Cardiac muscle cell (in vitro differentiated cells and primary cell): ENCODE data around the gene MISP. TPM values are rescaled to one million over a fixed set of nuclear protein-coding genes. Genes with fewer than 3 reads are reported as not detected.

Experiments used
- DNase-seq, 2 donors: peaks; one replicate each; pipeline versions ENCODE4 v3.0.0 to v3.0.0-alpha.2; 2010 to 2017; ENCODE audit warnings: low read depth in 1 of 2, low spot score in 1 of 2
- H3K27ac ChIP-seq: fragments of 200-600 bp; sonication (generic); 2 replicates; pipeline ENCODE4 v1.5.1; 2016
- H3K27me3 ChIP-seq: fragments of 200-600 bp; sonication (generic); 2 replicates; pipeline ENCODE4 v1.6.0; 2016; ENCODE audit warnings: control low read depth
- H3K36me3 ChIP-seq: fragments of 200-600 bp; sonication (generic); 2 replicates; pipeline ENCODE4 v1.5.1; 2016; ENCODE audit warnings: control low read depth
- H3K4me1 ChIP-seq: fragments of 200-600 bp; sonication (generic); 2 replicates; pipeline ENCODE4 v1.8.1; 2017; ENCODE audit warnings: low read depth, mild to moderate bottlenecking, mixed run types
- H3K4me3 ChIP-seq: fragments of 200-600 bp; sonication (generic); 2 replicates; pipeline ENCODE4 v1.5.1; 2016; ENCODE audit warnings: mild to moderate bottlenecking
- H3K9me3 ChIP-seq: fragments of 200-600 bp; sonication (generic); 2 replicates; pipeline ENCODE4 v1.5.1; 2017; ENCODE audit warnings: low read depth, mild to moderate bottlenecking, control low read depth
- polyA plus RNA-seq: library from polyadenylated mRNA; unstranded; fragments of >200 nt; fragmentation: Nextera tagmentation; extraction: Ambion mirVana; gene quantifications from 2 replicates; pipeline ENCODE4 v1.2.1, GENCODE V29; 2016
- total RNA-seq: library from RNA; depleted of rRNA; stranded (reverse); fragments of >200 nt; gene quantifications from 2 replicates; pipeline ENCODE4 v1.2.3, GENCODE V29; 2016
- TF ChIP-seq, protein P1 (sequence below): IDR thresholded peaks from 2 replicates; pipeline ENCODE4 v1.5.1; 2012; ENCODE audit warnings: low read depth, mild to moderate bottlenecking, low read length

The MISP gene
- total and polyA plus RNA-seq, 2 experiments from 2014 or later = 1.2 TPM; not detected in 1

DNA sequence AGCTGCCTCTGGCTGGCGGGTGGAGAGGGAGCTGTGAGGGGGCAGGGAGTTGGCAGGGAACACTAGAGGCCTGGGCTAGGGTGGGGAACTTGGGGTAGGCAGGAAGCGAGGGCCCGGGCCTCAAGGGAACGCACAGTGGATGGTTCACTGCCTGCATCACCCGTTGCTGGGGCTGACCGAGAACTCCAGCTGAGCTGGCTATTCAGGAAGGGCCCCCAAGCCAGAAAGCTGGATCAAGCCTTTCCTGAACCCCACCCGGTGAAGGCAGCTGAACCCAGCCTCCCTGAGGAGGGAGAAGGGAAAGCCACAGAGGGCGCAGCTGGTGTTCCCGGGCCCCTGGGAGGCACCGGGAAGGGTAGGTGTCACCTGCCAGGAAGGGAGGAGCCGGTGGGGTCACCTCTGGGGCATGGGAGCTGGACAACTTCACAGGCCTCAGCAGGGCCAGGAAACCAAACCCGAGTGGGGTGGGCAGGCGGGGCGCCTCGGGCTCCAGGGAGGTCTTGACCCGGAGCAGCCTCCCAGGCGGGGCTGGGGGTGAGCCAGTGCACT, 28.3 kb upstream of the MISP start:
- Histone ChIP-seq H3K36me3 (no peaks in the 10 kb centered on the region), H3K9me3 (no peaks in the 10 kb centered on the region), H3K4me1 (no peaks in the 10 kb centered on the region), H3K4me3 (no peak overlapping the region), H3K27me3 (no peaks in the 10 kb centered on the region), H3K27ac (no peak overlapping the region)
- TF ChIP-seq, protein P1, sequence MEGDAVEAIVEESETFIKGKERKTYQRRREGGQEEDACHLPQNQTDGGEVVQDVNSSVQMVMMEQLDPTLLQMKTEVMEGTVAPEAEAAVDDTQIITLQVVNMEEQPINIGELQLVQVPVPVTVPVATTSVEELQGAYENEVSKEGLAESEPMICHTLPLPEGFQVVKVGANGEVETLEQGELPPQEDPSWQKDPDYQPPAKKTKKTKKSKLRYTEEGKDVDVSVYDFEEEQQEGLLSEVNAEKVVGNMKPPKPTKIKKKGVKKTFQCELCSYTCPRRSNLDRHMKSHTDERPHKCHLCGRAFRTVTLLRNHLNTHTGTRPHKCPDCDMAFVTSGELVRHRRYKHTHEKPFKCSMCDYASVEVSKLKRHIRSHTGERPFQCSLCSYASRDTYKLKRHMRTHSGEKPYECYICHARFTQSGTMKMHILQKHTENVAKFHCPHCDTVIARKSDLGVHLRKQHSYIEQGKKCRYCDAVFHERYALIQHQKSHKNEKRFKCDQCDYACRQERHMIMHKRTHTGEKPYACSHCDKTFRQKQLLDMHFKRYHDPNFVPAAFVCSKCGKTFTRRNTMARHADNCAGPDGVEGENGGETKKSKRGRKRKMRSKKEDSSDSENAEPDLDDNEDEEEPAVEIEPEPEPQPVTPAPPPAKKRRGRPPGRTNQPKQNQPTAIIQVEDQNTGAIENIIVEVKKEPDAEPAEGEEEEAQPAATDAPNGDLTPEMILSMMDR = no peak
- DNase-seq = no peak

DNA sequence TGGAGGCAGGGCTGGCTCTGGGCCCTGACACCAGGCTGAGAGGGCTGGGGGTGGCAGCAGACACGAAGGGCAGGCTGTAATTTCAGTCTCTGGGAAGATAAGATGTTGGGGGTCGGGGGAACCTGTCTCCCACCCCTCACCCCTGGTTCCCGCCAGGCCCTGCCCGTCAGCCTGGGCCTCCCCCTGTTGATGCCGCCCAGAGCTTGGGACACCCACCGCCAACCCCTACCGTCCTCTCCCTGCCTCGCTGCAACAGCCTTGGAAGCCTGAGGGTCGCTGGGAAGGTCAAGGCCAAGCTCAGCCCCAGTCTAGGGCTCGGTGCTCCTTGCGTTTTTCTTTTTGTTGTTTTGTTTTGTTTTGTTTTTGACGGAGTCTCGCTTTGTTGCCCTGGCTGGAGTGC, 27.7 kb upstream of the MISP start:
- TF ChIP-seq, protein P1 = no peak
- Histone ChIP-seq H3K36me3 (no peaks in the 10 kb centered on the region), H3K4me1 (no peaks in the 10 kb centered on the region), H3K9me3 (no peaks in the 10 kb centered on the region), H3K4me3 (no peak overlapping the region), H3K27me3 (no peaks in the 10 kb centered on the region), H3K27ac (no peak overlapping the region)
- DNase-seq = no peak

DNA sequence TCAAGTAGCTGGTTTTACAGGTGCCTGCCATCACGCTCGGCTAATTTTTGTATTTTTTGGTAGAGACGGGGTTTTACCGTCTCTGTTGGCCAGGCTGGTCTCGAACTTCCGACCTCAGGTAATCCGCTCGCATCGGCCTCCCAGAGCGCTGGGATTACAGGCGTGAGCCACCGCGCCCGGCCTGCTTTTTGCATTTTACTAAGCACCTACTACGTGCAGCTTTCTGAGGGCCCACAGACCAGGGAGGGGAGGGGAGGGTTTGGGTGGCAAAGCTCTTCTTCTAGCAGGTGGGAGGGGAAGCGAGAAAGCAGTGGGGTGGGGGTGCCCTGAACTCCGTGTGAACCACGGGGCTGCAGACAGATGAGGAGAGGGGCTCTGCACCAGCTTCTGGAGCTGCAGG, 27.2 kb upstream of the MISP start:
- Histone ChIP-seq H3K9me3 (no peaks in the 10 kb centered on the region), H3K27ac (no peak overlapping the region), H3K4me3 (no peak overlapping the region), H3K36me3 (no peaks in the 10 kb centered on the region), H3K4me1 (no peaks in the 10 kb centered on the region), H3K27me3 (no peaks in the 10 kb centered on the region)
- TF ChIP-seq, protein P1 = no peak
- DNase-seq = no peak

DNA sequence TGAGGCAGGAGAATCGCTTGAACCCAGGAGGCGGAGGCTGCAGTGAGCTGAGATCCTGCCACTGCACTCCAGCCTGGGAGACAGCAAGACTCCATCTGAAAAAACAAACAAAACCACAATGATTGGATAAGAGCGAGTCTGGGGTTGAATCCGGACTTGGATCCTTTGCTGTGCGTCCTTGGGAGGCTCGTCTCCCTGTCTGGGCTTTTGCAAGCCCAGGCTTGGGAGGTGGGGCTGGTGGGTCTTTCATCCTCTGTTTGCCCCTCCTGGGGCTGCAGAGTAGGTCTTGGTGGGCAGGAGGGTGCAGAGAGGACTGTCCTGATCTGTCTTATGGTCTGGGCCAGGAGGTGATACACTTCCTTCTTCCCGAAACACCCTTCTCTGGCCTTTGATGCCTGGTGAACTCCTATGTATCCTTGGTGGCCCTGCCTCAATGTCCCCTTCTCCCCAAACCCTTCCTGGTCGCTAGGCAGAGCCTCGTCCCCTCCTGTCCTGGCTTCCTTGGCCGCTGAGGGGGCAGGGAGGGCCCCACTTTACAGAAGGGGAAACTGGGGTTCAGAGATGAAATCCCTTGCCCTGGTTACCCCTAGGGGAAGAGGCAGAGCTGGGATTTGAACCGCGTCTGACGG, 25.3 kb upstream of the MISP start:
- TF ChIP-seq, protein P1 = no peak
- H3K4me1 ChIP-seq = no peaks in the 10 kb centered on the region
- no peaks in the 10 kb centered on the region for H3K9me3 ChIP-seq
- H3K36me3 ChIP-seq = no peaks in the 10 kb centered on the region
- no peak for DNase-seq
- H3K27me3 ChIP-seq = no peaks in the 10 kb centered on the region
- no peak overlapping the region for H3K27ac ChIP-seq
- H3K4me3 ChIP-seq = no peak overlapping the region

DNA sequence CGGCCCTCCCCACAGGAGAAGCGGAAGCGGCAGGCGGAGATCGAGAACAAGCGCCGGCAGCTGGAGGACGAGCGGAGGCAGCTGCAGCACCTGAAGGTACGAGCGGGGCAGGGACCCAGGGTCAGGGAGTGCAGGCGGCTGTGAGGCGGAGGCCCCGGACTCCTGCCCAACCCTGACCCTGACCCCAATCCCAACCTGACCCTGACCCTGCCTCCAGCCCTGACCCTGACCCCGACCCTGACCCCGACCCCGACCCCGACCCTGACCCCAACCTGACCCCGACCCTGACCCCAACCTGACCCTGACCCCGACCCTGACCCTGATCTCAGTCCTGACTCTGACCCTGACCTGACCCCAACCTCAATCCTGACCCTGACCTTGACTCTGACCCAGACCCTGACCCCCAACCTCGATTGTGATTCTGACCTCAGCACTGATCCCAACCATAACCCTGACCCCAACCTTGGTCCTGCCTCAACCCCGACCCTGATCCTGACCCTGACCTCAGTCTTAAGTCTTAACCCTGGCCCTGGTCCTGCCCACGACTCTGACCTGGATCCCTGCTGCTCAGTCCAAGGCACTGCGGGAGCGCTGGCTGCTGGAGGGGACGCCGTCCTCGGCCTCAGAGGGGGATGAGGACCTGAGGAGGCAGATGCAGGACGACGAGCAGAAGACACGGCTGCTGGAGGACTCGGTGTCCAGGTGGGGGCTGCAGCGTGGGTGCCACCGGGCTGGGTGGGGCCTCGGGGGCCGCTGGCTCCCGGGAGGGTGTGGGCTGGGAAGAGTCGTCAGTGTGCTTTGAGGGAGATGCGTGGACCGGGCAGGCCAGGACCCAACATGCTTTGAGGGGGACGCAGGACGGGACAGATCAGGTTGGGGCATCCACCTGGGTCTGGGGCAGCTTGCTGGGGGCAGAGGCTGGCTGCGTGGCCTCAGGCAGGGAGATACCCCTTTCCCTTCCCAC, 23.6 kb upstream of the MISP start:
- Histone ChIP-seq H3K27ac (no peak overlapping the region), H3K36me3 (no peaks in the 10 kb centered on the region), H3K4me1 (no peaks in the 10 kb centered on the region), H3K4me3 (no peak overlapping the region), H3K27me3 (no peaks in the 10 kb centered on the region), H3K9me3 (no peaks in the 10 kb centered on the region)
- TF ChIP-seq, protein P1 = no peak
- DNase-seq = no peak
